GM18873 (cell line): ENCODE data around the gene GOLGA2.
"Not testable (repeated sequence)": the region's sequence is repeated elsewhere in the genome, so short reads cannot be mapped to it uniquely, and the experiment has no call there.

Source experiments
- ATAC-seq: cut with Tn5 transposase; IDR thresholded peaks from one replicate; pipeline ENCODE4 v1.9.1; 2021; ENCODE audit warnings: mild to moderate bottlenecking, moderate library complexity, moderate number of reproducible peaks; ENCODE audit not compliant: unreplicated experiment, low FRiP score

The GOLGA2 gene

DNA sequence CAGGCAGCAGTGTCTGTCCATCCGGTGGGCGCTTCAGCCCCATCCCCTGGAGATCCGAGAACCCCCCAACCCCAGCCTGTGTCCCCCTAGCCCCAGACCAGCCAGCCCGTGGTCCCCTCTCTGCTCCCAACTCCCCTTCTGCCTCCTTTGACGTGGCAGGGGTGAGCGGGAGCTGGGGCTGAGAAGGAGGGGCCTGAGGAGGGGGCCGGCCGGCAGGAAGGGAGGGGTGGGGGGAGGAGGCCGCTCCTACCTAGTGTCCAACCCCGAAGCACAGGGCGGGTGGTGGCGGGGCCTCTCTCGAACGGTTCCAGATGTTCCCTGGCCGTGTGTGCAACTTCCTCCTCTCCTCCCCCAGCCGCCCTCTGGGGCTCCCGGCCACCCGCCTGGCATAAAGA, 31.0 kb downstream of the GOLGA2 start:
- no peak for ATAC-seq

DNA sequence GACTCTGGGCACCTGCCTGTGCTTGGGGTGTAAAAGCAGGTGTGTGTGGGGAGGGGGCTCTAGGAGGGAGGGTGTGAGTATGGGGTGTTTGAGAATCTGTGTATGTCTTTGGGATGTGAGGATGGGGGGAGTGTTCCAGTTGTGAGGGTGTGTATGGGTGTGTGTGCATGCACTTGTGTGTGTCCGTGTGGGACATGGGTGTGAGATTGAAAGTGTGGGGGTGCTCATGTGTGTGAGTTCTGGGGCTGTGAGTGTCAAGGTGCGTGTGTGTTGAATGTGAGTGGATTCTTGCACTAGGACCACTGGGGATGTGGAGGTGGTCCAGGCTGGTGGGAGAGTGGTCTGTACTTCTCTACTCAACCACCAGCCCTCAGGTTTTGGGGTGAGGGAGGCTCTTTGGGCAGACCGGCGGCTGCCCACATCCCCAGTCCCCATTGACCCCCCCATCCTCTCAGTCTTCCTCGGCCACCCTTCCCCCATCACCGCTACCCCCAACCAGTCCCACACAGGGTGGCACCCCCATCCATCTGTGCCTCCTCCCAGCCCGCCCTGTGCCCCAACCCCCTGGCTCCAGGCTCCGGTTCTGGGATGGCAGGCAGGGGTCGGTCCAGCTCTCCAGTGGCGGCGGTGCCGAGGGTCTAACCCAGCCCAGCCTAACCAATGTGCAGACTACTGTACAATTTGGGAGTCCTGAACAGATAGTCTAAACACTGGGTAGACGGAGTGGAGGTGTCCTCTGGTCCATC, 31.5 kb downstream of the GOLGA2 start:
- no peak for ATAC-seq

DNA sequence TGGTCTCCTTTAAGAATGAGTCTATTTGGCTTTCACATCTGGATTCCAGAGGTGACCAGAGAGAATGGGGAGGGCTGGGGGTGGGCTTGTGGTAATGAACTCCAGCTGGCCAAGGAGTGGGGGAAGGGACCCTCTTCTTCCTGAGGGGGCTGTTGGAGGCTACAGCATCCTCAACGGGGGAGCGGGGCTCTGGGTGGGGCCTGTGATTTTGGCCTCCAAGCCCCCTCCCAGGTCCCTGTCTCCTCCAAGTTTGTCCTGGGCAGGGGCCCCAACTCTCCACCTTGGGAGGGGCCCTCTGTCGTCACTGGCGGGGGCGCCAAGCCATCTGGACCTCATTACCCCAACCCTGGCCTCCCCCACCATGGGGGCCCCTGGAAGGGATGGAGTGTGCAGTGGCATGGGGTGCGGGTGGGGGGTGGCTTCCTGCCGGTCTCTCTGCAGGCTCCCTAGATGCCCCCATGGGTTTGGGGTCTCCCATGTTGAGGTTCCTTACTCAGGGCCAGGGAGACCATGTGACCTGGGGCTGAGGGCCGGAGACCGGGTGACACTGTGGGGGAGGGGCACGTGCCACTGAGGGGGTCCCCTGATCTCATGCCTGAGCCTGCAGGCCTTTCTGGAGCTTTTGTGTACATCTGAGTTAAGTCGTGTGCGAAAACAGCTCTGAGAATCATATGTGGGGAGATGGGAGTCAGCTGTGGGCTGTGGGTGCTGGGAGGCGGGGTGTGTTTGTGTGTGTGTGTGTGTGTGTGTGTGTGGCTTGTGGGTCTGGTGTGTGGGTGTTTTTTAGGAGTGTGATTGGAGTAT, 32.4 kb downstream of the GOLGA2 start:
- no peak for ATAC-seq

DNA sequence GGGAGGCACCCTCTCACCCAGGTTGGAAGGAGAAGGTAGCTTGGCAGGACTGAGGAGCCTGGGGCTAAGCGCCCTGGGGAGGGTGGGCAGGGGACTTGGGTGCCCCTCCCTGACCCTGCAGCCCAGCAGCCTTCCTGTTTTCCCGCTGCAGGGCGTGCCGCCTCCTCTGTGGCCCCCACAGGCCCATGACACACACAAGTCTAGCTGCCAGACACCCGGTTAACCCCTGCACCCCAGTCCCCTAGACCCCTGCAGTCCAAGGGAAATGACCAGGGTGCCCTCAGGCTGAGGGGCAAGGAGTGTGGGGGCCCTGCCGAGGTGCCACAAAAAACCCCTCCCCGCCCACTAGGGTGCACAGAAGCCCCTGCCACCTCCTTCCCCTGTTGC, 33.0 kb downstream of the GOLGA2 start:
- ATAC-seq, result no peak

DNA sequence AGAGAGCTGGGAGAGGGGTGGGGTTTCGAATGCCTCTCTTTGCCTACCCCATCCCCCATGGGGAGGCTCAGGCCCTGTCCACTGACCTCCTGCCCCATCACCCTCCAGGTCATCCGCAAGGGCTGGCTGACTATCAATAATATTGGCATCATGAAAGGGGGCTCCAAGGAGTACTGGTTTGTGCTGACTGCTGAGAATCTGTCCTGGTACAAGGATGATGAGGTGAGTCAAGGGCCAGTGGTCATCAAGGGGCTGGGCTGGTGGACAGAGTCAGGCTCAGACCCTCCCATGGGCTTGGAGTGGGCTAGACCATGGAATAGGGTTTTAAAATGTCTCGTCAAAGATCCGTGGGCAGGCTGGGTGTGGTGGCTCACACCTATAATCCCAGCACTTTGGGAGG, 33.7 kb downstream of the GOLGA2 start:
- no peak for ATAC-seq

DNA sequence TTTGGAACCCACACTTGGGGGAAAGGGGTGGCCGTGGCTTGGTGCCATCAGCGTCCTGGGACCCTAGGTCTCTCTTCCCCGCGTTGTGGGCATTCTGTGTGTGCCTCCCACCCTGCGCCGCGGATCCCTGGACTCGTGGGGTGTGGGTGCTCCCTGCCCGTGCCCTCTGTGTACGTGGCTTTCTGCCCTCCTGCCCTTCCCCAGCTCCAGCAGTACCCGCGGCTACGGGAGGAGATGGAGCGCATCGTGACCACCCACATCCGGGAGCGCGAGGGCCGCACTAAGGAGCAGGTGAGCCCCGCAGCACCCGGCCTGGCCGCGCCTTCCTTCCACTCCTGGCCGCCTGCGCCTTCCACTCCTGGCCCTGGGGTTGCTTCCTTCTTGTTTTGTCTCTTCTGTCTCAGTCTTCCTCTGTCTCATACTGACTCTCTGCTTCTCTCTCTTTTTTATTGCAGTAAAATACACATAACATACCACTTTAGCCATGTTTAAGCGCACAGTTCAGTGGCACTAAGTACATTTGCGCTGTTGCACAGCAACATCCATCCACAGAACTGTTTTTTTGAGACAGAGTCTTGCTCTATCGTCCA, 41.9 kb downstream of the GOLGA2 start:
- ATAC-seq, result no peak

DNA sequence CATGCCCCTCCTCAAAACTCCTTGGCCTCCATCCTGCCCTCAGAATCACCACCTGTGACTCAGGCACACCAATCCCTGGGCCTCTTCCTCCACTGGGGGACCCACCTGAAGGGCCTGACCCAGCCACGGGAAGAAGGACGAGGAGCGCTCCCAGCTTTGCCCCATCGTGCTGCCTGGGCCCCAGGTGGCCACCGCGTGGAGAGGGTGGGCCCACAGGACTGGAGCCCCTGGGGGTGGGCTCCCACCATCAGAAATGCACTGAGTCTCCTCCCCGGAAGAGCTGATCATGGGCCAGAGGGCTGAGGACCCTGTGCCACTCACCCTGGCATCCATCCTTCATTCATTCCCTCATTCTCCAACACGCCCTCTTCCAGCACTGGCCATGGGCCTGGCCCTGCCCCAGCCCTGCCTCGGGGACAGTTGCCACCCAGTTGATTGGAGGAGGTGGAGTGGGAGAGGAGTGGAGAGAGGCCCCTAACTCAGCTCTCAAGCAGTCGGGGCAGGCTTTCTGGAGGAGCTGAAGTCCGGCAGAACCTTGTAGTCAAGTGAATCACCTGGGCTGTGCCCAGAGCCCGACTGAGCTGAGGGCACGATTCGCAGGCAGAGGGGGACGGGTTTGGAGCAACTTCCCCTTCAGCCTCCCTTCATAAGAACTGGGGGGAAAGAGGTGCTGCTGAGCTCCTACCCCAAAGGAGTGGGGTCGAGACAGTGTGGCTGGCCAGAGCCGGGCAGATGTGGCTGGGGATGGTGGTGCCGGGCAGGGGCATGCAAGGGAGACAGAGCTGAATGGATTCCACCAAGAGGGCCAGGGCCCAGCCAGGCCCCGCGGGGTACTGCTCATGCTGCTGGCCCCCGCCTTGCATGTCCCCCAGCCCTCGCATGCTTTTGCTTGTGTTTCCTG, 43.0 kb downstream of the GOLGA2 start:
- ATAC-seq, result no peak

DNA sequence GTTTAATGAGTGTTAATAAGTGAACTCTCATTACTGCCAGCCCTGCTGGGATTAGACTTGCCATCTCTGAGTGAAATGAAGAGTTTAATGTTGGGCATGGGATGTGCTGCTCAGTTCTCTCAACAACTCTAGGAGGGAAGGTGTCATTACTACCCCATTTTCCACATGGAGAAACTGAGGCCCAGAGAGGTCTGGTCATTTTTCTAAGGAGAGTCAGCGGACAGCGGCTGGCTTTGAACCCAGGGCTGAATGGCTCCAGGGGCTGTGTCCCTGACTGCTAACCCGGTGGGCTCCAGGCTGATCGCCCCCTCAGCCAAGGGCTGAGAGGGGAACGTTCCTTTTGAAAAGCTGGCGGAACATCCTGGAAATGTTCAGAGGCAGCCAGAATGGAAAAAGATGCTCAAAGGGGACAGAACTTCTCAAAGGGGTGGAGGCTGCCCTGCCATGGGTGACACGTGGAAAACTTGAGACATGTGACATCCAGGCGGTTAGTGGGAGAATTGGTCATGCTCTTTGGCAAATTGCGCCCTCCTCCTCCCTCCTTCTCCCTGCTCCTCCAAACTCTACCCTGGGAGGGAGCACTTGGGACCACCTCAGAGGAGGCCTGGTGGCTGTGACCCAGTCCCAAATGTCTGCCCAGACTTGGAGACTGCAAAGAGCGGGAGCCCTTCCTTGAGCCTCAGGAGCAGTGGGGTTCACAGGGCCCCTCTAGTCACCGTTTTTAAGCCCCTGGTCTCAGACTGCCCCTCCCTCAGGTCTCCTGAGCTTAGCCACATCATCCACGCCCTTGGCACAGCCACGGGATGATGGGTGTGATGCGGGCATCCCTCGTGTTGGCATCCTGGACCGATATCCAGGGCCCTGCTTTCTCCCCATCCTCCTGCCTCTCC, 43.9 kb downstream of the GOLGA2 start:
- ATAC-seq, result no peak

DNA sequence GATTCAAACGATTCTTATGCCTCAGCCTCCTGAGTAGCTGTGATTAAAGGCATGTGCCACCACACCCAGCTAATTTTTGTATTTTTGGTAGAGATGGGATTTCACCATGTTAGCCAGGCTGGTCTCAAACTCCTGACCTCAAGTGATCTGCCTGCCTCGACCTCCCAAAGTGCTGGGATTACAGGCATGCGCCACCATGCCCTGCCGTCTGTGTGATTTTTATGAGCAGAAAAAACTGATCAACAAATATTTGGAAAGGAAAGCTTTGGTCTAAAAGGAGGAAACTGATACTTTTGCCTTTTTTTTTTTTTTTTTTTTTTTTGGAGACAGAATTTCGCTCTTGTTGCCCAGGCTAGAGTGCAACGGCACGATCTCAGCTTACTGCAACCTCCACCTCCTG, 44.9 kb downstream of the GOLGA2 start:
- ATAC-seq, result not testable (repeated sequence)

DNA sequence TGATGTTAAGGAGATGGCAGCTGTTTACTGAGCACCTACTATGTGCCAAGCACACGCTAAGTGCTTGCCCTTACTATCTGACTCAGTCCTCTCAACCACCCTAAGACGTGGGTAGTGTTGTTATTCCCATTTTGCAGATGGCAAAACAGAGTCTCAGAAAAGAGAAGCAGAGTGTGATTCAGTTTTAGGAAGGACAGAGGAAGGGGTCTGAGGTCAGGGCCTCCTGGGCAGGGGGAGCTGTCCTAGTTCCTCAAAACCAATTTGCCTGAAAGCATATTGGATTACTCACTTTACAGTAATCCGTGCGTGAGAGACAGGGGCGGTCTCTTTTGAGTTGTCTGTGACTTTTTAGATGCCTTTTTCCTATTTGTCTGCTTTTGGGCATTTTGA, 49.4 kb downstream of the GOLGA2 start:
- ATAC-seq, result no peak

DNA sequence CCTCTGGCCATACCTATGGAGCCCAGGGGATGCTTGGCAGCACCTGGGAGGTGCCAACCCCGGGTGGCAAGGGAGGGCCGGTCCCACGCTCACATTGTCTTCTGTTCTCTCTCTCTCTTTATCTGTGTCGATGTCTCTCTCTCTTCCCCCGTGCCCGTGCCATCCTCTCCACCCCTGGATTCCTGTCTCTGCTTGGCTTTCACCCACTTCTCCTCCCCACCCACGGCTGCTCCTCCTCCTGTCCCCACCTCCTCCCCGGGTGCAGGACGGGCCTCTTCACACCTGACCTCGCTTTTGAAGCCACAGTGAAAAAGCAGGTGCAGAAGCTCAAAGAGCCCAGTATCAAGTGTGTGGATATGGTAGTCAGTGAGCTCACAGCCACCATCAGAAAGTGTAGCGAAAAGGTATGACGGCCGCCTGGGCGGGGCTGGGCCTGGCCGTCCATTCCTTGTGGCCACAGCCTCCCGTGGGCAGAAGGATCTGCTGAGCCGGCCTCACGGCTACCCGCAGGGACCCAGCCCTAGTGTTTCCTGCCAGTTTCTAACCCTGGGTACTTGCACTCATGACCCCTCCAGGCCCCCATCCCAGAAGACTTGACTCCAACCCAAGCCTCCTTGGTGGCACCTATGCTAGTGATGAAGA, 49.9 kb downstream of the GOLGA2 start:
- no peak for ATAC-seq

DNA sequence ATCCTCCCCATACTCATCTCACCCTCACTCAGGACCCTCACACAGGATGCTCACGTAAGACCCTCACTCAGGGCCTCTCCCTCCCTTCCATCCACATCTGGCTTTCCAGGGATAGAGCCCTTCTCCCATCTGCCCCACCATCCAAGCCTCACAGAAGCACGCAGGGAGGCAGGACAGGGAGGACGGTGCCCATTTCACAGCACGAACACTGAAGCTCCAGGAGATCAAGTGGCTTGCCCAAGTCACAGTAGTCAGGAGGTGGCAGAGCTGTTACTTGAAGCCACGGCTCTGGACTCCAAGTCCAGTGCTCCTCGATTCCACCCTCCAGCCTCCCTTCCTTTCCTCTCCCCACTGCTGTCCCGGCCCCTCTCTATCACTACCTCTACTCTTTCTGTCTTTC, 50.9 kb downstream of the GOLGA2 start:
- no peak for ATAC-seq

DNA sequence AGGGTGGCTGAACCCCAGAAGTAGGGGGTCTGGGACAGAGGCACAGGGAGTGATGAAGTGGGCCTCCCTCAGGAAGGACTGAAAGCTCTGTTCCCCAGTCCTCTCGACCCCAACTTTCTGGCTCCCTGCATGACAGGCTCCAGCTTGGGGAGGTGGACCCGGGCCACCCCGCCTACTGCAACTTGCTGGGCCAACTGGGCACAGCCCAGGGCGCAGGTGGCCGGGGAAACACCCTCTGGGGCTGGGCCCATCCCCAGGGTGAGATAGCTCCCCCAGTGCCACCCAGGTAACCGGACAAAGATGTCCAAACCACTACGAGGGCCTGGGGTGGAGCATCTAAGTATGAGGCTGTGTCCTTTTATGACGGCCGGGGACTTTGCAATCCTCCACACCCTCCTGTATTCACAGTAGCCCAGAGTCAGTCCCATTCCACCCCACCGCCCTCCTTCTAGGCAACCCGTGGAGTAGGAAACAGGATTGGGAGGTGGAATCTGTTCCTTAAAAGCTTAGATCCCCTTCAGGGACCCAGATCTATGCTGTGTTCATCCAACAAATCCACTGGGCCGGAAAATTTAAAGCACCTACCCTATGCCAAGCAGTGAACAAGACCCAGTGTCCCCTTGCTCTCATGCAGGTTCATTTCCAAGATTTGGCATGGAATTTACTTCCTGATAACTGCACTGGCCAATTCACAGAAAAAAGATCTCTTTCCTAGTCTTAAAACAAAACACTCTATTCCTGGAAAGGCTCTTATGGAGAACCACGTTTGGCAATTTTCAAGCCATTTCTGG, 52.7 kb downstream of the GOLGA2 start:
- ATAC-seq, result no peak

DNA sequence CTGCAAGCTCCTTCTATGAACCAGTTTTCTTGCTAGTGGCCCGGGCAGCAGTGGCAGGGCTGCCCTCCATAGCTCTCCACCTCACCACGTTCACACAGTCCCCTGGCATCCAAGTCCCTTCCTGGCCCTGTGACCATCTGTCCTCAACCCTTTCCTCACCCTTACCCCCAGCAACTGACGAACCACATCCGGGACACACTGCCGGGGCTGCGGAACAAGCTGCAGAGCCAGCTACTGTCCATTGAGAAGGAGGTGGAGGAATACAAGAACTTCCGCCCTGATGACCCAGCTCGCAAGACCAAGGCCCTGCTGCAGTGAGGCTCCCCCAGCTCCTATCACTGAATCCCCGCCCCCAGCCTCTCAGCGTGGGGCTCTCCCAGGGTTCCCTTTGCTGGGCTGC, 53.8 kb downstream of the GOLGA2 start:
- ATAC-seq, result no peak

DNA sequence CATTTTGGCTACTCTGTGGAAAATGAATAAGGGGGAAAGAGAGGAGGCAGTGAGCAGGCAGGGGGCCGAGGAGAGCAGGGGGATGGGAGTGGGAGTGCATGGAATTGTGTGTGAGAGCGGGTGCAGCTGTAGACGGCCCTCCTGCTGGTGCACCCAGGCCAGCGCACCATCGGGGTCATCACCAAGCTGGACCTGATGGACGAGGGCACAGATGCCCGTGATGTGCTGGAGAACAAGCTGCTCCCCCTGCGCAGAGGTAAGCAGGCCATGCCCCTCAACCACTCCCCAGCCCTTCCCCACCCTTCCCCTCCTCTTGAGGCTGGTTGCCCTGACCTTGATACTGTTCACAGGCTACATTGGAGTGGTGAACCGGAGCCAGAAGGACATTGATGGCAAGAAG, 56.0 kb downstream of the GOLGA2 start:
- ATAC-seq, result no peak

DNA sequence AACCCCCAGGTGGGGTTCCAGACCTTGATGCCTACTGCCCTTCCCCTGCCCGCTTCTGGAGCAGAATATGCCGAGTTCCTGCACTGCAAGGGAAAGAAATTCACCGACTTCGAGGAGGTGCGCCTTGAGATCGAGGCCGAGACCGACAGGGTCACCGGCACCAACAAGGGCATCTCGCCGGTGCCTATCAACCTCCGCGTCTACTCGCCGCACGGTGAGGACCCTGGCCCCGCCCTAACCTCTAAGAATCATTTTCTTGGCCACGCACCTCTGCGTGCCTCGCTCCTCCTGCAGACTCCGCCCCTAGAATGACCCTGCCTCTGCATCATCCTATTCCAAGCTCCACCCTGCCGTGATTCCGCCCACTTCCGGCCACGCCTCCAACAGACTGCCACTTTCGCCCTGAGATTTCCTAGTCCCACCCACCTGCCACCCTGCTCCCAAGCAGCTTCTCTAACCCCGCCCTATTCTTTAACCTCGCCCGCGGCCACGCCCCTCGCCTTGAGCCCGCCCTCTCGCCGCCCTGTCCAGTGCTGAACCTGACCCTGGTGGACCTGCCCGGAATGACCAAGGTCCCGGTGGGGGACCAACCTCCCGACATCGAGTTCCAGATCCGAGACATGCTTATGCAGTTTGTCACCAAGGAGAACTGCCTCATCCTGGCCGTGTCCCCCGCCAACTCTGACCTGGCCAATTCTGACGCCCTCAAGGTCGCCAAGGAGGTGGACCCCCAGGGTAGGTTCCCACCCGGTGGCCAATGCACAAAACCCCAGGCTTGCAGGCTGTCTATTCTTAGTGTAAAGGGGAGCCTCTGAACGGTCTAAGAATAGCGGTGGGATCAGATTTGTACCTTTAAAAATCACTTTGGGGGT, 57.1 kb downstream of the GOLGA2 start:
- peak; percentile 81 for ATAC-seq

DNA sequence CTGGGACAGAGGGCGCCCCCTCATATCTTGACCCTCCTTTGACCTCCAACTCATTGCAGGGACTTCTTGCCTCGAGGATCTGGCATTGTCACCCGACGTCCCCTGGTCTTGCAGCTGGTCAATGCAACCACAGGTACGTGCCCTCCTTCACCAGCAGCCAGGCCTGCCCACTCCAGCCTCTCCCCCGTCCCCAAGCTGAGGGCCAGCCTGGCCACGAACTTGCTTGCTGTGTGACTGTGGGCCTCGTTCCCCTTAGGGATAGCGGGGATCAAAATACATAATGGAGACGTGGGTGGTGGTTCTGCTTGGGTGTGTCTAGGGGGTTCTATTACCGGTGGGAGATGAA, 57.7 kb downstream of the GOLGA2 start:
- no peak for ATAC-seq
